OCI-LY7 (cell line): Measurements from ENCODE around the gene VPS37C. TPM values are rescaled to one million over a fixed set of nuclear protein-coding genes. Genes with fewer than 3 reads are reported as not detected.

Source experiments
- BruUV-seq: library from RNA; stranded (reverse); fragments of 400-500 nt; replicated peaks from 2 replicates; lab custom pipeline; 2021; lab: Mats Ljungman, UMichigan
- CTCF ChIA-PET: fragments of 300-600 bp; sonication (Branson Sonifier 250); formaldehyde crosslinking; loops from one replicate; lab custom pipeline; 2022; ENCODE audit warnings: antibody characterized with exemption; ENCODE audit not compliant: unreplicated experiment; lab: Charles Lee
- POLR2A ChIA-PET: fragments of 300-600 bp; sonication (Branson Sonifier 250); formaldehyde crosslinking; loops from one replicate; lab custom pipeline; 2022; ENCODE audit warnings: antibody characterized with exemption; lab: Charles Lee
- DNase-seq: peaks from one replicate; pipeline ENCODE4 v3.0.0-alpha.2; 2015; ENCODE audit warnings: low spot score
- H2AFZ ChIP-seq: fragments of 200-600 bp; sonication (generic), shearing (Covaris generic); 2 replicates; pipeline ENCODE4 v1.6.1; 2014; ENCODE audit warnings: mild to moderate bottlenecking, antibody characterized with exemption, low read length, moderate library complexity
- H3K27ac ChIP-seq: fragments of 200-600 bp; sonication (generic); 2 replicates; pipeline ENCODE4 v1.5.1; 2014; ENCODE audit warnings: mixed run types, low read depth, mild to moderate bottlenecking, moderate library complexity, low read length, inconsistent platforms; ENCODE audit not compliant: poor library complexity, severe bottlenecking
- H3K36me3 ChIP-seq: fragments of 200-600 bp; sonication (generic); 2 replicates; pipeline ENCODE4 v1.6.1; 2014; ENCODE audit warnings: mild to moderate bottlenecking, antibody characterized with exemption, low read length, moderate library complexity, mixed read lengths; ENCODE audit not compliant: insufficient read depth
- H3K4me1 ChIP-seq: fragments of 200-600 bp; sonication (generic); 2 replicates; pipeline ENCODE4 v1.5.1; 2014; ENCODE audit warnings: mild to moderate bottlenecking, low read length; ENCODE audit not compliant: insufficient read depth, poor library complexity, severe bottlenecking
- H3K4me2 ChIP-seq: fragments of 200-600 bp; sonication (generic); 2 replicates; pipeline ENCODE4 v1.6.1; 2014; ENCODE audit warnings: mild to moderate bottlenecking, low read length
- H3K4me3 ChIP-seq: fragments of 200-600 bp; sonication (generic); 2 replicates; pipeline ENCODE4 v1.5.1; 2014; ENCODE audit warnings: mild to moderate bottlenecking, low read depth, low read length; ENCODE audit not compliant: poor library complexity, severe bottlenecking
- H3K79me2 ChIP-seq: fragments of 200-600 bp; sonication (generic); 2 replicates; pipeline ENCODE4 v1.6.1; 2016; ENCODE audit warnings: low read depth, mild to moderate bottlenecking, low read length, moderate library complexity, mixed read lengths; ENCODE audit not compliant: insufficient read depth
- H3K9me2 ChIP-seq: fragments of 200-600 bp; sonication (generic); 2 replicates; pipeline ENCODE4 v1.6.1; 2016; ENCODE audit warnings: mild to moderate bottlenecking, low read length, mixed read lengths; ENCODE audit not compliant: insufficient read depth
- H3K9me3 ChIP-seq: fragments of 200-600 bp; sonication (generic); 2 replicates; pipeline ENCODE4 v1.6.1; 2014; ENCODE audit warnings: mild to moderate bottlenecking, mixed run types, low read length, mixed read lengths
- H4K20me1 ChIP-seq: fragments of 200-600 bp; sonication (generic); 2 replicates; pipeline ENCODE4 v1.6.1; 2014; ENCODE audit warnings: mild to moderate bottlenecking, antibody characterized with exemption, low read length, moderate library complexity, mixed read lengths; ENCODE audit not compliant: insufficient read depth
- CTCF ChIP-seq: fragments of 200-600 bp; sonication (generic); conservative IDR thresholded peaks from 2 replicates; pipeline ENCODE4 v1.5.1; 2014; ENCODE audit warnings: mild to moderate bottlenecking, antibody characterized with exemption, low read length, moderate library complexity, mixed read lengths
- EZH2phosphoT487 ChIP-seq: fragments of 200-600 bp; sonication (generic); IDR thresholded peaks from 2 replicates; pipeline ENCODE4 v1.6.1; 2018; ENCODE audit warnings: low read depth, borderline replicate concordance, mild to moderate bottlenecking, mixed run types, antibody characterized with exemption, low read length, moderate library complexity, mixed read lengths
- intact Hi-C: fragments of 100-400 bp; cut with micrococcal nuclease; formaldehyde crosslinking; loops from one replicate; pipeline ENCODE4 v1.10.0; 2022; ENCODE audit not compliant: unreplicated experiment
- total RNA-seq, 2 experiments: library from RNA; depleted of rRNA in 1 of 2; stranded (reverse); fragments of >200 nt in 1 of 2; shearing (Covaris generic) in 1 of 2; gene quantifications; 2 replicates each; pipeline ENCODE4 v1.2.3, GENCODE V29; 2014 to 2022

The VPS37C gene
- total RNA-seq, 2 experiments from 2014 or later = 10.3 to 12.8 TPM

DNA sequence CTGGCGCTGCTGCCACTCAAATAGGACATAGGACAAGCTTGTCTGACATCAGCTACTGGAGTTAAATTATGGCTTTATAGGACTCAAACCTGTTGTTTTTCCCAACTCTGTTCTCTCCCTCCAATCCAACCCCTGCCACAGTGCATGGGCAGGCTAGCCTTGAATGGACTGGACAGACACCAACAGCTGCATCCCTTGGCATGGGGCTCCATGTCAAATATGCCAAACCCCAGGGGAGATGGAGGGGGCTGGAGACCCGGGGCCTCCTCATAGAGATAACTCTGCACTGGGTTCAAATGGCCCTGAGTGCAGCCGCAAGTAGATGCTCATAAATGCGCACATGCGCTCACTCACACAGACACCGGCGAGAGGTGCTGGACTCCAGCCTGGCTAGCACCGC is 30.0 kb downstream of the VPS37C start:
- CTCF ChIA-PET = interaction anchor here (1.0 kb wide), 1 partner anchor 11 kb away, joined by 3 read pairs; no protein-coding TSS in a partner anchor
- H4K20me1 ChIP-seq = no peaks in the 10 kb centered on the region
- no peak overlapping the region for H3K4me3 ChIP-seq
- no peaks in the 10 kb centered on the region for H3K9me3 ChIP-seq
- no peaks in the 10 kb centered on the region for H3K79me2 ChIP-seq
- no TSS peak for BruUV-seq
- H3K36me3 ChIP-seq = no peaks in the 10 kb centered on the region
- H2AFZ ChIP-seq = no peak overlapping the region
- POLR2A ChIA-PET = no interaction called here
- TF ChIP-seq EZH2phosphoT487 = no peak
- no peak for TF ChIP-seq CTCF
- intact Hi-C loops = no loop called here
- no peaks in the 10 kb centered on the region for H3K9me2 ChIP-seq
- H3K4me1 ChIP-seq = peaks cover 8% of the 10 kb centered on the region
- no peak for DNase-seq
- no peak overlapping the region for H3K27ac ChIP-seq
- H3K4me2 ChIP-seq = no peak overlapping the region

DNA sequence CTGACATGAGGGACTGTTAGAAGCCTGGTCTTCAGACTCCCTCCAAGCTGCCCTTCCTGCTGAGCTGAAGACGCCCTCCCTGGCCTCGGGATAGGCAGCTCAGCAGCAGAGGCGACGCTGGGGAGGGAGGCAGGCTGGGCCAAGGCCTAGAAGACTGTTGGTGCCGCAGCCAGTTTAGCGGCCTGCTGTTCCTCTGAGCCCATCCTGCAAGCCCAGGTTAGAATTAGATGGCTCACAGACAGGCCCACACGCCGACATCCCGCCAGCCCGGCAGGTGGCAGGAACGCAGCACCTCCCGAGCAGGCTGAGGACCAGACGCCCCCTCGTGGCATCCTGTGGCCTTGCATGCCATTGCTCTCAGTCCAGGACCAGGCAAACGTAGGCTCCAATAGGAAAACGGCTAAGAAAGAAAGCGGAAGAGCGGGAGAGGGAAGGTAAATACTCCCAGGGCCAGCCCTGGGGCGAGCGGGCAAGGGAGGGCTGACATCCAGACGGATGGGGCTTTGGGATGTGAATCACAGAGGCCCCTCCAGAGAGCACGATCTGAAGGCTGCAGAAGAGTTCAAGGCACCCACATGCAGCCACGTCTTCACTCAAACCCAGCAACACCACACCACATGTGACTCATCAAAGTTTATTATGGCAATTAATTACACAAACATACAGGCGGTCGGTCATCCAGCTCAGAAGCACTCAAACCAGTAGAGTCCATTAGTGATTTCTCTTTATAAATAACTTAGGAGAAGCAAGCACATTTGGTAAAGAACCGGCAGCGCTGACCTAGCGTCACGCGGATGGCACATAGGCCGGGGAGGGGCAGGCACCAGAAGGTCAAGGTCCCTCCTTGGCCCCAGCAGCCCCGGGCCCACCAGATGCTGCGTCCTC is 31.3 kb downstream of the VPS37C start:
- TF ChIP-seq EZH2phosphoT487 (no peak), CTCF (peak; percentile 100)
- Histone ChIP-seq H3K27ac (no peak overlapping the region), H3K4me2 (no peak overlapping the region; the same call in 1 of the 2 replicates), H3K4me1 (peaks cover 8% of the 10 kb centered on the region), H4K20me1 (no peaks in the 10 kb centered on the region), H3K9me2 (no peaks in the 10 kb centered on the region), H3K9me3 (no peaks in the 10 kb centered on the region), H3K36me3 (no peaks in the 10 kb centered on the region), H3K4me3 (no peak overlapping the region), H2AFZ (no peak overlapping the region; the same call in 1 of the 2 replicates), H3K79me2 (no peaks in the 10 kb centered on the region)
- BruUV-seq = TSS peak; percentile 85
- ChIA-PET POLR2A (no interaction called here), CTCF (interaction anchor here (1.0 kb wide), 1 partner anchor 12 kb away, joined by 3 read pairs; no protein-coding TSS in a partner anchor)
- peak; percentile 89 for DNase-seq
- intact Hi-C loops = loop anchor here (1.0 to 10.0 kb wide), 7 partner anchors 55 to 355 kb away; partner anchors contain the start of gene TMEM109
